NCI-H226 (cell line): ENCODE measurements around the gene COL15A1.

ENCODE experiments used
- DNase-seq: peaks from one replicate; pipeline ENCODE4 v3.0.0-alpha.2; 2015

COL15A1 gene

GRCh38 chr9:99040911-99041582 lies 97.3 kb downstream of the COL15A1 start:
- no peak for DNase-seq

- DNase-seq: no peak
Observed at GRCh38 chr9:99041618-99042017, 97.9 kb downstream of the COL15A1 start.

- no peak for DNase-seq
Observed at GRCh38 chr9:99042620-99043019, 98.9 kb downstream of the COL15A1 start.

- DNase-seq: no peak
Observed at GRCh38 chr9:99044827-99045226, 101.1 kb downstream of the COL15A1 start.

- no peak for DNase-seq
Observed at GRCh38 chr9:99046068-99046467, 102.4 kb downstream of the COL15A1 start.

GRCh38 chr9:99046542-99047071 lies 102.9 kb downstream of the COL15A1 start:
- no peak for DNase-seq

- no peak for DNase-seq
Observed at GRCh38 chr9:99049228-99049627, 105.5 kb downstream of the COL15A1 start.

- DNase-seq: no peak
Observed at GRCh38 chr9:99049641-99050040, 105.9 kb downstream of the COL15A1 start.

- peak; percentile 41 for DNase-seq
Observed at GRCh38 chr9:99050292-99050911, 106.7 kb downstream of the COL15A1 start.

- peak; percentile 32 for DNase-seq
Observed at GRCh38 chr9:99050924-99051323, 107.2 kb downstream of the COL15A1 start.

GRCh38 chr9:99051406-99051805 lies 107.7 kb downstream of the COL15A1 start:
- DNase-seq: peak; percentile 46

GRCh38 chr9:99051851-99052250 lies 108.1 kb downstream of the COL15A1 start:
- DNase-seq: no peak

GRCh38 chr9:99052815-99053715 lies 109.4 kb downstream of the COL15A1 start:
- DNase-seq: no peak

- no peak for DNase-seq
Observed at GRCh38 chr9:99054581-99054980, 110.9 kb downstream of the COL15A1 start.

GRCh38 chr9:99055384-99055783 lies 111.7 kb downstream of the COL15A1 start:
- peak; percentile 76 for DNase-seq

- no peak for DNase-seq
Observed at GRCh38 chr9:99056186-99056585, 112.5 kb downstream of the COL15A1 start.

- peak; percentile 85 for DNase-seq
Observed at GRCh38 chr9:99056886-99057664, 113.4 kb downstream of the COL15A1 start.

GRCh38 chr9:99057665-99058625 lies 114.2 kb downstream of the COL15A1 start:
- DNase-seq: peak; percentile 90

GRCh38 chr9:99058964-99059921 lies 115.5 kb downstream of the COL15A1 start:
- no peak for DNase-seq

- no peak for DNase-seq
Observed at GRCh38 chr9:99060621-99061020, 116.9 kb downstream of the COL15A1 start.
